HG03045 (cell line): ENCODE measurements around the gene CRTC3.
A peak's percentile ranks its signal among the peaks of the same experiment; 100 is the strongest.

Experiments
- ATAC-seq: cut with Tn5 transposase; IDR thresholded peaks from one replicate; pipeline ENCODE4 v1.9.1; 2021; ENCODE audit warnings: mild to moderate bottlenecking, moderate library complexity; ENCODE audit not compliant: unreplicated experiment

Gene CRTC3

GRCh38 chr15:90591524-90591923 is 61.8 kb downstream of the CRTC3 start:
- ATAC-seq = no peak

- no peak for ATAC-seq
Measured at GRCh38 chr15:90592131-90592881, 62.6 kb downstream of the CRTC3 start.

GRCh38 chr15:90593499-90594158 is 63.9 kb downstream of the CRTC3 start:
- ATAC-seq = no peak

- peak; percentile 37 for ATAC-seq
Measured at GRCh38 chr15:90594301-90594738, 64.6 kb downstream of the CRTC3 start.

DNA sequence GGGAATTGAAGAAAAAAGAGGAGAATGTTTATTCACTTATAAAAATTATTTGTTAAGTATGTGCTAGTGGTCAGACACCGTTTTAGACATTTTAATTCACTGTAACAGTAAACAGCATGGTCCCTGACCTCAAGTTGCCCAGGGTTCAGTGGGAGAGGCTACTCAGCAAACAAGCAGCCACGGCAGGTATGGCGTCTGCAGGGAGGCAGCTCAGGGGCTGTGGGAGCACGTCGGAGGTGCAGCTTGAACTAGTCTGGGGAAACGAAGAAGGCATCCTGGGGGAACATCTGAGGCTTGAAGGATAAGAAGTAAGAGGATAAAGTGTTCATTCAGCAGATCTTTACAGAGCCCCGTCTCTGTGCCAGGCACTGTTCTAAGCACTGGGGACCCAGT is 66.0 kb downstream of the CRTC3 start:
- ATAC-seq = no peak

GRCh38 chr15:90596943-90597342 is 67.2 kb downstream of the CRTC3 start:
- no peak for ATAC-seq

- no peak for ATAC-seq
Measured at GRCh38 chr15:90597577-90597976, 67.9 kb downstream of the CRTC3 start.

- ATAC-seq = no peak
Measured at GRCh38 chr15:90598031-90598577, 68.4 kb downstream of the CRTC3 start.

DNA sequence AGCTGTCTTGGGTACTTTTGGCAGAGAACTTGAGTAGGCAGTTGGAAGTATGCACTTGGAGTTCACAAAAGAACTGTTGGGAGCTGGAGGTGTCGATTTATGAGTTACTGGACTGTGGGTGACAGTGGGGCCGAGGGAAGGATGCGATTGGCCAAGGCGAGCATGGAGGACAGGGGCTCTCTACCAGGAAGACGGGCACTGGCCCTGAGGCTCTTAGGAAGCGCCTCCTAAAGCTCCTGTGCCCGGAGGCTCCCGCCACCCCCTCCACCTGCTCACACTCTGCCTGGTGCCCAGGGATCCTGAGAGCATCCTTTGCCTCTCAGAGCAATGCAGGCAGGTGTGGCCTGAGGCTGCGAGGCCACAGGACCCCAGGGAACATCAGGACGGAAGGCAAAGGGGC is 69.0 kb downstream of the CRTC3 start:
- no peak for ATAC-seq

- no peak for ATAC-seq
Measured at GRCh38 chr15:90599116-90599515, 69.4 kb downstream of the CRTC3 start.

DNA sequence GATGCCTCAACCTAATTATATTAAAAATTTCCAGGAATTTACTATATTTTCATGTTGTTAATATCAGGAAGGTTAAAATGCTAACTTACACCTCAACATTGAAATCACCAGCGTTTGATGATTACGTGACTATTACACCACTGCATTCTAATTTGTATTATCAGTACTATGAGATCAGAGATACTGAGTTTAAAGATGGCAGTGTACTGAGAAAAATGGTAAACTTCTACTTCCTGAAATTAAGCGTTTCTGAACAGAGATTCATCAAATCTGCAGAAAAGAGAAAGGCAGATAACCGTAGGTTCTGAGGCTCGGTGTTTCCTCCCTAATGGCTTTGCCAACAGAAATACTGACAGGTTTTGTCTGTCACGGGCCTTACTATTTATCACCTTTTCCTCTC is 69.9 kb downstream of the CRTC3 start:
- ATAC-seq = no peak

GRCh38 chr15:90600954-90601353 is 71.2 kb downstream of the CRTC3 start:
- ATAC-seq = no peak

DNA sequence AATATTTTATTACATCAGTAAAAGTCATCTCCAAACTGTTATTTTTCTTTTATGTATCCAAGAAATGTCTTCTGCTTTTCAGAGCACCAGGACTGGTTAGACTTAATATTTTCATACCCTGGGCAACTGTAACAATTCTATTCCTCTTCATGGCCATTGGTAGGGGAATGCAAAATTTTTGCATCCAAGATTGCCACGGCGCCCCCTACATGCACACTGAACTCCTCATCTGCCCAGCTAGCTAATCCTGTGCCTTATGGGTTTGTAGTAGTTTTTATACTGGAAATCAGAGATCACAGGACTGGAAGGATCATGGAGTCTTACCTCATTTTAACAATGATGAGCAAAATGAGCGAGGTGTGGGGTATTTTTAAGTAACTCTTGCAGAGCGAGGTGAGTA is 74.2 kb downstream of the CRTC3 start:
- no peak for ATAC-seq

DNA sequence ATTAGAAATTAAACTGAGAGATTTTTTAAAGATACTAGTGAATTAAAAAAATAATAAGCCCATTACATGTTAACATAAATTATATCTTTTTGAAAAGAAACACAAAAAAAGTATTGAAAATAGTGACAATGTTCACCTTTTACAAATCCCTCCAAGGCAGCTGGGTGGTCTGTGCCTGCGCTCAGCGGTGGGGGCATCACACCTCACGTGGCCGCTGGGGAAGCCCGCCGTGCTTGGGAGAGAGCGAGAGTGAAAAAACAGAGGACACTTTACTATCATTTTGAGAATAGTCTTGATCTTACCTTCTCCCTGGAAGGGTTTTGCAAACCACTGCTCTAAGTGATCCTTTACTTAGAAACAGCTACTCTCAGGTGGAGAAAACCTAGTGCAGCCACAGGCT is 76.9 kb downstream of the CRTC3 start:
- ATAC-seq = no peak

- no peak for ATAC-seq
Measured at GRCh38 chr15:90607361-90607760, 77.6 kb downstream of the CRTC3 start.

- no peak for ATAC-seq
Measured at GRCh38 chr15:90609242-90610180, 79.8 kb downstream of the CRTC3 start.

GRCh38 chr15:90610190-90610589 is 80.5 kb downstream of the CRTC3 start:
- ATAC-seq = no peak

DNA sequence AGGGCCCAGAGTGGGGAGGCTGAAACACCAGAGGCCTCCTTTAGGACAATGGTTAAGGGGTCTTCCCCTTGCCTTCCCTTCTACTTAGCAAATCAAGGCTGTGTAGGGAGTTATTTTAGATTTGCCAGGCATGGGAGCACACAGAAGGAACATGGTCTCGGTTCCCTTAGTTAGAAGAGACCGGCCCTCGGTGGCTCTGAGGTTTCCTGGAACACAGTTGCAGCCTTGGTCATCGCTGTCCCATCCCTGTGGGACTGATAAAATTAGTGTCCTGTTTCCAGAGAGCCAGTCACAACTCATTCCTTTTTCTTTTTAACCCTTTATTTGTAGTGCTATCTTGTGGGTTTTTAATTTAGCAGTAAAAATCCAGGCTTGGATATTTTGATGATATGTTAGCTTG is 81.4 kb downstream of the CRTC3 start:
- no peak for ATAC-seq

DNA sequence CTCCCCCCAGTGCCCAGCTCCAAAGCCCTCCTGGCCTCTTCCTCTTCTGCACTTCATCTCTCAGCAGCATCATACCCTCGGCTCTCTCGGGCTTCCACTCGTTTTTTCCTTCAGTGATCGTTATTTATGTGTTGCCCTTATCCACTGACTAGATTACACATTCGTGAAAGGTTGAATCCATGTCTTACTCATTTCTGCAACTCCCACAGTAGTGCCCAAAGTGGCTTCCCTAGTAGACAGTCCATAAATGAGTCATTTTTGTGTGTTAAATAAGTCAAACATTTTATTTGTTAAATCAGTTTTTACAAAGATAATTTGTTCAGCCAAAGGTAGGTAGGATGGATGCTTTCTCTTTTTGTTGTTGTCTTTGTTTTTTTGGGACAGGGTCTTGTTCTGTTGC is 87.4 kb downstream of the CRTC3 start:
- no peak for ATAC-seq

DNA sequence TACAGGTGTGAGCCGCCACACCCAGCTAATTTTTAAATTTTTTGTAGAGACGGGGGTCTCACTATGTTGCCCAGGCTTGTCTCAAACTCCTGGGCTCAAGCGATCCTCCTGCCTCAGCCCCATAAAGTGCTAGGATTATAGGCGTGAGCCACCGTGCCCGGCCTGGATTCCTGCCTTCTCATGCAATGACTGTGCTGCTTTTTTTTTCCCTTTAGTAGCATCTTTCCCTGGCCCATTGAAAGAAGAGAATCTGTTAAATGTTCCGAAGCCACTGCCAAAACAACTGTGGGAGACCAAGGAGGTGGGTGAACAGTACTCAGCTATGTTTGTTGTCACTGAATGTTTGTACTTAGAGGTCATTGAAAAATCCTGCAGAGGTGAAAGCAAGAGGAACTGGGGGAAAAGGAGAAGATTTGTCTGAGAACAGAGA is 88.0 kb downstream of the CRTC3 start:
- no peak for ATAC-seq
